ENCODE measurements around the gene PEX12. TPM values are rescaled to one million over a fixed set of nuclear protein-coding genes. Genes with fewer than 3 reads are reported as not detected.

The PEX12 gene
- 7.4 to 9.0 TPM (median 7.8 TPM) in 5 replicates for total RNA-seq (2022; extraction: Qiagen RNA extraction; ENCODE audit: low read depth)

DNA sequence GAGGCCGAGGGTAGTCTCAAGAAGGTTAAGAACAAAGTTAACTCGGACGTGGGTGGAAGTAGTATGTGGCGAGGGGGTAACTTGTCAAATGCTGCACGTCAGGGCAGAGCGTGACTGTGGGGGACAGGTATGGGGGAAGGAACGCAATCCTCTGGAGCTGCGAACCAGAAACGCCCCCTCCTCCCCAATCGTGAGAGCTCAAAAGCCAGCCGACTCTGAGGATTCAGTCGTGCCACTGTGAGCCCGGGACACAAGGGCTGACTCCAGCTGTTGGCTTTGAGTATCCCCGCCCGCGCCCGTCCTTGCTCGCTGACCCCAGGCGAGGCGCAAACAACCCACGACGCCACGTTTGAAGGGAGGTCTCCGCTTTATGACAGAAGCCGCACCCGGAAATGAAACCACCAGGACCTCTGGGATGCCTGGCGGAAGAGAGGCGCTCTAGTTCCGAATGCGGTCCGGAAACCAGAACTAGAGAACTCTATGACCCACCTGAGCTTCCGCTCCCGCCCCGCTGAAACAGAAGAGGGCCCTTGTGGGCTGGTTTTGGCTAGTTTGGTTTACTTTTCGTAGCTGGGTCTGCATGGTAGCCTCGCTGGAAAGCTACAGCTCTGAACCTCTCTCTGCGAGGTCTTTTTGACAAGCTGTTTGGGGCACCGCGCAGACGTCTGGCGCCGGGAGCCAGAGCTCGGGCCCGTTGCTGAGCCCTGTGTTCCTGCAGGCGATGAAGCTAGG, at the start of gene PEX12:
TSS of gene PEX12 (minus strand) at position 375 of the 732 bp plus-strand sequence. CDS start 550 bp downstream, outside the sequence.

GRCh38 chr17:35587074-35587961, 8.9 kb upstream of the PEX12 start, which contains the start of gene AP2B1:
AP2B1 (plus strand) TSS chr17:35587322; CDS start chr17:35594031, 6,709 bp downstream.

GRCh38 chr17:35560703-35561102, 17.7 kb downstream of the PEX12 start, which contains the start of gene SLFN14:
SLFN14 (minus strand) TSS chr17:35560819; CDS start chr17:35558062, 2,757 bp downstream.

GRCh38 chr17:35537601-35538141, 40.7 kb downstream of the PEX12 start, which contains the start of gene SLFN12L:
SLFN12L (minus strand) TSS chr17:35537678; CDS start chr17:35522364, 15,314 bp downstream.

Other genes with a start within 250 kb of the PEX12 start
- gene SLFN11, start 204.9 kb downstream of the PEX12 start, total RNA-seq (2022; extraction: Qiagen RNA extraction; ENCODE audit: low read depth): 5.4 to 6.7 TPM (median 5.6 TPM) in 5 replicates
- 0.14 to 0.27 TPM in 2 of 5 replicates, not detected in the others for gene SLFN12, start 146.1 kb downstream of the PEX12 start, total RNA-seq (2022; extraction: Qiagen RNA extraction; ENCODE audit: low read depth)
- gene SLFN13, start 129.8 kb downstream of the PEX12 start, total RNA-seq (2022; extraction: Qiagen RNA extraction; ENCODE audit: low read depth): 2.2 to 5.8 TPM (median 5.0 TPM) in 5 replicates
- not detected in 5 replicates for gene SLFN12L, start 40.9 kb downstream of the PEX12 start, total RNA-seq (2022; extraction: Qiagen RNA extraction; ENCODE audit: low read depth)
- gene SLFN14, start 17.8 kb downstream of the PEX12 start, total RNA-seq (2022; extraction: Qiagen RNA extraction; ENCODE audit: low read depth): not detected in 5 replicates
- gene AP2B1, start 8.8 kb upstream of the PEX12 start, total RNA-seq (2022; extraction: Qiagen RNA extraction; ENCODE audit: low read depth): 126 to 156 TPM (median 143 TPM) in 5 replicates
- 0.12 to 0.15 TPM (median 0.14 TPM) in 4 of 5 replicates, not detected in the other for gene RASL10B, start 153.1 kb upstream of the PEX12 start, total RNA-seq (2022; extraction: Qiagen RNA extraction; ENCODE audit: low read depth)
- 0.06 to 0.08 TPM in 2 of 5 replicates, not detected in the others for gene GAS2L2, start 174.7 kb upstream of the PEX12 start, total RNA-seq (2022; extraction: Qiagen RNA extraction; ENCODE audit: low read depth)
- gene C17orf50, start 182.3 kb upstream of the PEX12 start, total RNA-seq (2022; extraction: Qiagen RNA extraction; ENCODE audit: low read depth): 0.38 to 0.56 TPM in 2 of 5 replicates, not detected in the others
- 2.7 to 8.4 TPM (median 7.1 TPM) in 5 replicates for gene MMP28, start 217.1 kb upstream of the PEX12 start, total RNA-seq (2022; extraction: Qiagen RNA extraction; ENCODE audit: low read depth)
- 210 to 259 TPM (median 226 TPM) in 5 replicates for gene TAF15, start 230.9 kb upstream of the PEX12 start, total RNA-seq (2022; extraction: Qiagen RNA extraction; ENCODE audit: low read depth)